Thyroid gland (tissue), 4 donors: ENCODE results near the gene WDR37. TPM values are rescaled to one million over a fixed set of nuclear protein-coding genes. Genes with fewer than 3 reads are reported as not detected.
"Not testable (repeated sequence)": the region's sequence is repeated elsewhere in the genome, so short reads cannot be mapped to it uniquely, and the experiment has no call there.

Source experiments
- DNase-seq, 2 donors: peaks; one replicate each; pipeline ENCODE4 v3.0.0-alpha.2; 2019
- H3K27ac ChIP-seq, 3 donors: fragments of 200-600 bp; sonication (generic); 1 replicate in 2 of 3; 2 replicates in 1 of 3; pipeline ENCODE4 v1.5.1; 2016 to 2019; ENCODE audit warnings: mild to moderate bottlenecking in 1 of 3, moderate library complexity in 1 of 3
- H3K27me3 ChIP-seq: fragments of 200-600 bp; sonication (generic); one replicate; pipeline ENCODE4 v1.5.1; 2019
- H3K36me3 ChIP-seq, 2 donors: fragments of 200-600 bp; sonication (generic); one replicate each; pipeline ENCODE4 v1.5.1; 2016 to 2019
- H3K4me1 ChIP-seq, 2 donors: fragments of 200-600 bp; sonication (generic); one replicate each; pipeline ENCODE4 v1.5.1; 2017 to 2019
- H3K4me3 ChIP-seq, 3 donors: fragments of 200-600 bp; sonication (generic); replicated peaks in 1 of 3; 1 replicate in 2 of 3; 2 replicates in 1 of 3; pipeline ENCODE4 v1.5.1; 2016; ENCODE audit warnings: mild to moderate bottlenecking in 1 of 3
- H3K9me3 ChIP-seq: fragments of 200-600 bp; sonication (generic); one replicate; pipeline ENCODE4 v1.5.1; 2017
- POLR2A ChIP-seq, 2 donors: fragments of 450-650 bp; IDR thresholded peaks; one replicate each; pipeline ENCODE4 v1.6.1; 2017; ENCODE audit warnings: antibody characterized with exemption in 2 of 2, mild to moderate bottlenecking in 2 of 2, moderate library complexity in 1 of 2
- WGBS, 2 donors: methylation state at CpG; one replicate each; pipeline ENCODE4 v1.1.5; 2017; 5-methylcytosine and 5-hydroxymethylcytosine counted together
- intact Hi-C: fragments of 100-400 bp; cut with DNase I; formaldehyde crosslinking; loops from one replicate; pipeline ENCODE4 v1.15.1; 2023
- total RNA-seq, 4 donors: library from RNA; depleted of rRNA; stranded (reverse); fragments of >200 nt; gene quantifications; one replicate each; pipeline ENCODE4 v1.2.3, GENCODE V29; 2016
- TF ChIP-seq, protein P1 (sequence below), 6 experiments: fragments of 200-600 bp in 3 of 6; fragments of 450-650 bp in 3 of 6; sonication (generic) in 3 of 6; IDR thresholded peaks; one replicate each; pipeline ENCODE4 v1.5.1; 2016 to 2019; ENCODE audit warnings: antibody characterized with exemption in 6 of 6, mild to moderate bottlenecking in 2 of 6, inconsistent platforms in 1 of 6, moderate library complexity in 1 of 6

WDR37 gene
- total RNA-seq, 4 donors from 2014 or later, result 15.2 to 26.3 (median 16.4) TPM

DNA sequence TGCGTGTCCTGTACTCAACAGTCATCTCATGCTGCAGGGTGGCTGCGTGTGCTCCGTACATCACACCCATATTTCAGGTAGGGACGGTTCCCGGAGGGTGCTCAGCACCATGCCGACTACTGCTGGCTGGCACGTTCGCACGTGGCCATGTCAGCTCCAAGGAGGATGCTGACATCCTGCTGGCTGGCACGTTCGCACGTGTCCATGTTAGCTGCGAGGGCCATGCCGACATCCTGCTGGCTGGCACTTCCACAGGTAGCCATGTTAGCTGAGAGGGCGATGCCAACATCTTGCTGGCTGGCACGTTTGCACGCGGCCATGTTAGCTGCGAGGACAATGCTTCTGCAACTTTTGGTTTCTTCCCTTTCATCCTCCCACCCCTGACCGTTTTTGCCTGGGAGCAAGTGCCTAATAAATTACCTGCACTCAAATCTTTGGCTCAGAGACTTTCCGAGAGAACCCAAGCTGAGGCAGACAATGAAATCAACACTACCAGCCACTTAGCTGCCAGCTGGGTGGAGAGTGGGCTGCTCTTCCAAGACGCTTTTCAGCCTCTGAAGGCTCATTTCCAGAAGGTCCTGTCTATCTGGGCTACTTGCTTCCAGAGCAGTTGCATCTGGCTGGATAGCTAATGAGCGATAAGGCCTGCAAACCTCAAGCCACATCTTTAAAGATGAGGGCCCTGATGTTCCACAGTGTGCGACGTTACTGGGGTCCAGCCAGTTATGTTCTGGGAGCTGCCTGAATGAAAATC is 104.6 kb downstream of the WDR37 start:
- Histone ChIP-seq H3K36me3 (no peaks in the 10 kb centered on the region), H3K4me1 (no peaks in the 10 kb centered on the region), H3K4me3 (no peak overlapping the region), H3K27ac (no peak overlapping the region), H3K9me3 (no peaks in the 10 kb centered on the region), H3K27me3 (no peaks in the 10 kb centered on the region)
- intact Hi-C loops, result no loop called here
- TF ChIP-seq, protein P1, sequence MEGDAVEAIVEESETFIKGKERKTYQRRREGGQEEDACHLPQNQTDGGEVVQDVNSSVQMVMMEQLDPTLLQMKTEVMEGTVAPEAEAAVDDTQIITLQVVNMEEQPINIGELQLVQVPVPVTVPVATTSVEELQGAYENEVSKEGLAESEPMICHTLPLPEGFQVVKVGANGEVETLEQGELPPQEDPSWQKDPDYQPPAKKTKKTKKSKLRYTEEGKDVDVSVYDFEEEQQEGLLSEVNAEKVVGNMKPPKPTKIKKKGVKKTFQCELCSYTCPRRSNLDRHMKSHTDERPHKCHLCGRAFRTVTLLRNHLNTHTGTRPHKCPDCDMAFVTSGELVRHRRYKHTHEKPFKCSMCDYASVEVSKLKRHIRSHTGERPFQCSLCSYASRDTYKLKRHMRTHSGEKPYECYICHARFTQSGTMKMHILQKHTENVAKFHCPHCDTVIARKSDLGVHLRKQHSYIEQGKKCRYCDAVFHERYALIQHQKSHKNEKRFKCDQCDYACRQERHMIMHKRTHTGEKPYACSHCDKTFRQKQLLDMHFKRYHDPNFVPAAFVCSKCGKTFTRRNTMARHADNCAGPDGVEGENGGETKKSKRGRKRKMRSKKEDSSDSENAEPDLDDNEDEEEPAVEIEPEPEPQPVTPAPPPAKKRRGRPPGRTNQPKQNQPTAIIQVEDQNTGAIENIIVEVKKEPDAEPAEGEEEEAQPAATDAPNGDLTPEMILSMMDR (IDR thresholded peaks at IDR 0.05), result no peak
- TF ChIP-seq POLR2A (IDR thresholded peaks at IDR 0.05), result no peak
- WGBS, 2 donors, result 88 to 93% methylated on average over 22 to 25 of the region's 25 CpGs
- no peak for DNase-seq

DNA sequence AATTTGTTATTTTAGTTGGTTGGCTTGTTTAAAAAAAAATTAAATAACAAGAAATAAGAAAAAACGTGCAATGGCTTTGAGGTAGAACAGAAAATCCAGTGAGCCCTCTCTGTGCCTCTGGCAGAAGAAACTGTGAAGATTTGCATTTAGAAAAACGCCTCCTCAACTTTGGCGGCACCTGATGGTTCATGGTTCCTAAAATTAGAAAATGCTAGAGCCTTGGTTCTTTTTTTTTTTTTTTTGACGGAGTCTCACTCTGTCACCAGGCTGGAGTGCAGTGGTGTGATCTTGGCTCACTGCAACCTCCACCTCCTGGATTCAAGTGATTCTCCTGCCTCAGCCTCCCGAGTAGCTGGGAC is 105.1 kb downstream of the WDR37 start:
- H3K4me3 ChIP-seq, H3K4me1 ChIP-seq, DNase-seq, H3K27ac ChIP-seq, intact Hi-C loops, H3K9me3 ChIP-seq, H3K36me3 ChIP-seq, H3K27me3 ChIP-seq: not testable (repeated sequence)
- WGBS, 2 donors, result 76 to 81% methylated on average over 5 of the region's 5 CpGs

DNA sequence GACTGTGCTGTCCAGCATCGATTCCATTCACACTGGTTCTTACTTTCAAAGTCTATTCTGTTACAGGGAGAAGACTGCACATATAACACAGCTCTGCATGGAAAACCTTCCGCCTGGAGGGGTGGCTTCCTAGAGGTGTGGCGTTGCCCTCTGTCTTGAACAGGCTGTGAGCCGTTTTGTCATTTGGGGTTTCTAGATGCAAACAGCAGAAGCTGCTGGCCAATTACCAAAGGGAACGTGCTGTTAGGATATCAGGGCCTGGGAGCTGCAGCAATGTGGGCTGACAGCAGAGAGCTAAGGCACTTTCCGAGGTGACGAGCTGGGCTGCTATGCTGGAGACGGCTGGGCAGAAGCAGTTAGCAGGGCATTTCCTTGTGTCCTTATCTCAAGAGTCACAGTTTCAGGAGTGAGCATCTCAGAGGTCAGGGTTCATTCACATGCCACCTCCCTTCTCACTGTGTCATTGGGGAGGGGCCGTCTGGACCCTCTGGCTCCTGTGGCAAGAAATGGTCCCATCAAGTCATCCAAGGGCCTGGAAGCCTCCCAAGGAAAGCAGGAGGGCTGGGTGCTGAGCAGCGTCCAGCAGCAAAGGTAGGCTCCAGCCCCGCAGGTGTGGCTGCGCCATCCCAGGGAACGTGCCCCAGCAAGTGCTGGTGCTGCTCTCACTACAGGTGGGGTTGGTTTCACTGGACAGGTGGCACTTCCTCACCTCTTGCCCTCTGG is 106.5 kb downstream of the WDR37 start:
- intact Hi-C loops, result no loop called here

GRCh38 chr10:1163204-1163660 is 107.0 kb downstream of the WDR37 start:
- Histone ChIP-seq H3K36me3 (no peaks in the 10 kb centered on the region), H3K27me3 (no peaks in the 10 kb centered on the region), H3K9me3 (no peaks in the 10 kb centered on the region), H3K4me1 (no peaks in the 10 kb centered on the region), H3K4me3 (no peak overlapping the region), H3K27ac (no peak overlapping the region)
- 90 to 91% methylated on average over 26 to 29 of the region's 29 CpGs for WGBS, 2 donors
- DNase-seq, result no peak
- intact Hi-C loops, result no loop called here
- no peak for TF ChIP-seq POLR2A (IDR thresholded peaks at IDR 0.05)
- TF ChIP-seq, protein P1 (IDR thresholded peaks at IDR 0.05), result no peak

More for the DNA sequence above, 106.5 kb downstream of the WDR37 start:
- Histone ChIP-seq H3K4me1 (no peaks in the 10 kb centered on the region), H3K4me3 (no peak overlapping the region), H3K36me3 (no peaks in the 10 kb centered on the region), H3K9me3 (no peaks in the 10 kb centered on the region), H3K27me3 (no peaks in the 10 kb centered on the region), H3K27ac (no peak overlapping the region)
- TF ChIP-seq, protein P1 (IDR thresholded peaks at IDR 0.05), result no peak
- no peak for TF ChIP-seq POLR2A (IDR thresholded peaks at IDR 0.05)
- 80 to 88% methylated on average over 12 to 13 of the region's 13 CpGs for WGBS, 2 donors
- DNase-seq, result no peak

DNA sequence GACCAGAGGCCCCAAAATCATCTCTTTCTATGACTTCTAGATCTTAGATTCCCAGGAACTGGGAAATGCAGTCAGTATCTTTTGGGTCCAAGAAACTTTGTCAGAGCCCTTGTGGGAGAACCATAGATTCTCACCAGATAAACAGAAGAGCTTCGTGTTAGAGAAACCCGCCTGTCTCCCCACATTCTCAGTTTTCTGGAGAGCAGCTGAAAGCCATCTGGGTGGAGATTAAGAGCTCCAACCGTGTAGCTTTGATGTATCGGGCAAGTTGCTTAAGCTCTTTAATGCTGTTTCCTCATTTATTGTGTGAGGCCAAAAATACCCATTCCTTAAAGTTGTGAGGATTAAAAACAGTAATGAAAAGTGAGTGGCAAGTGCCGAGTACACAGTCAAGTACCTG is 107.6 kb downstream of the WDR37 start:
- Histone ChIP-seq H3K27ac (no peak overlapping the region), H3K9me3 (no peaks in the 10 kb centered on the region), H3K4me3 (no peak overlapping the region), H3K27me3 (no peaks in the 10 kb centered on the region), H3K4me1 (no peaks in the 10 kb centered on the region), H3K36me3 (no peaks in the 10 kb centered on the region)
- 55 to 58% methylated on average over 5 of the region's 5 CpGs for WGBS, 2 donors
- no peak for DNase-seq
- intact Hi-C loops, result no loop called here
- no peak for TF ChIP-seq POLR2A (IDR thresholded peaks at IDR 0.05)
- TF ChIP-seq, protein P1 (IDR thresholded peaks at IDR 0.05), result no peak
